Esophagus squamous epithelium (tissue), 5 donors: ENCODE measurements around the gene CD300LF. TPM values are rescaled to one million over a fixed set of nuclear protein-coding genes. Genes with fewer than 3 reads are reported as not detected.

ENCODE experiments used
- DNase-seq: peaks from one replicate; lab custom pipeline; 2025; lab: John Stamatoyannopoulos, UW
- H3K27ac ChIP-seq, 4 donors: fragments of 200-600 bp; sonication (generic); one replicate each; pipeline ENCODE4 v1.5.1; 2016 to 2019; ENCODE audit warnings: mild to moderate bottlenecking in 1 of 4
- H3K27me3 ChIP-seq, 4 donors: fragments of 200-600 bp; sonication (generic); 1 replicate in 3 of 4; 2 replicates in 1 of 4; pipeline versions ENCODE4 v1.5.1 to v1.6.0; 2017 to 2021; ENCODE audit warnings: antibody characterized with exemption in 1 of 4
- H3K36me3 ChIP-seq, 3 donors: fragments of 200-600 bp; sonication (generic); one replicate each; pipeline ENCODE4 v1.5.1; 2016 to 2019
- H3K4me1 ChIP-seq, 3 donors: fragments of 200-600 bp; sonication (generic); one replicate each; pipeline ENCODE4 v1.5.1; 2017 to 2019
- H3K4me3 ChIP-seq, 4 donors: fragments of 200-600 bp; sonication (generic); 1 replicate in 3 of 4; 2 replicates in 1 of 4; pipeline ENCODE4 v1.5.1; 2016 to 2019; ENCODE audit warnings: mild to moderate bottlenecking in 2 of 4, moderate library complexity in 1 of 4
- H3K9me3 ChIP-seq, 3 donors: fragments of 200-600 bp; sonication (generic); one replicate each; pipeline ENCODE4 v1.5.1; 2016 to 2019
- POLR2A ChIP-seq, 4 donors: fragments of 450-650 bp; IDR thresholded peaks; one replicate each; pipeline ENCODE4 v1.6.1; 2017; ENCODE audit warnings: antibody characterized with exemption in 4 of 4, mild to moderate bottlenecking in 4 of 4, moderate library complexity in 3 of 4
- WGBS, 2 donors: methylation state at CpG; one replicate each; pipeline ENCODE4 v1.1.5; 2018; 5-methylcytosine and 5-hydroxymethylcytosine counted together
- intact Hi-C: fragments of 100-400 bp; cut with DNase I; formaldehyde crosslinking; loops from one replicate; pipeline ENCODE4 v1.15.0; 2022
- total RNA-seq, 4 donors: library from RNA; depleted of rRNA; stranded (reverse); fragments of >200 nt; gene quantifications; one replicate each; pipeline ENCODE4 v1.1.0, GENCODE V29; 2016
- TF ChIP-seq, protein P1 (sequence below), 6 experiments: fragments of 450-650 bp in 4 of 6; fragments of 200-600 bp in 2 of 6; sonication (generic) in 2 of 6; IDR thresholded peaks; one replicate each; pipeline ENCODE4 v1.5.1; 2016 to 2019; ENCODE audit warnings: antibody characterized with exemption in 6 of 6, mild to moderate bottlenecking in 4 of 6, moderate library complexity in 4 of 6
- donor health status: DM: yes; HTN: yes; CAD: no.

Gene CD300LF
- total RNA-seq, 4 donors from 2014 or later: 0.48 to 1.3 (median 0.89) TPM

DNA sequence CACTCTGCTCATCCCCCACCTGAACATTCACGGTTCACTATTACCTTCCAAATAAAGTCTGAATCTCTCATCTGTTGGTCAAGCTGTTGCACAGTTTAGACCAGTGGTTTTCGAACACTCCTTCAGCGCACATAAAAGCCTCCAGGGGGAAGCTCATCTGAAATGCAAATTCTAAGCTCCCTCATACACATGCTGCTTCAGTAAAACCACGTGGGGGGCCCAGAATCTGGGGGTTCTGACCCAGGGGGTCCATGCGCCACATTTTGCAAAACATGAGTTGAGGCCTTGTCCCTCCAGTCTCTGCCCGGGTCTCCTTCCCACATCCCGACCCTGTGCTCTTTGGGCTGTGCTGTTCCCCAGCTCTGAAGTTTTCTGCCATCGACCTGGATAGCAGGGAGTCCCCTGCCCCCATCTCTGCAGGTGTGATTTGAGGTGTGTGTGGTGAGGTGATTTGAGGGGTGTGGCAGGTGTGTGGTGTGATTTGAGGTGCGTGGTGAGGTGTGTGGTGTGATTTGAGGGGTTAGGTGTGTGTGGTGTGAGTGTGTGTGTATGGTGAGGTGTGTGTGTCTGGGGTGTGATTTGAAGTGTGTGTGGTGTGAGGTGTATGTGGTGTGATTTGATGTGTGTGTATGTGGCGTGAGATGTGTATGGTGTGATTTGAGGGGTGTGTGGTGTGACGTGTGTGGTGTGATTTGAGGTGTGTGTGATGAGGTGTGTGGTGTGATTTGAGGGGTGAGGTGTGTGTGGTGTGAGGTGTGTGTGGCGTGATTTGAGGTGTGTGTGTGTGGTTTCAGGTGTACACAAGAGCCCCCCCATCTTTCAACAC, 19.5 kb upstream of the CD300LF start:
- no peaks in the 10 kb centered on the region for H3K36me3 ChIP-seq
- peaks cover 6 to 13% (median 12%) of the 10 kb centered on the region in 3 donors for H3K4me1 ChIP-seq
- no peak overlapping the region for H3K4me3 ChIP-seq
- WGBS, 2 donors: 68 to 75% methylated on average over 10 to 12 of the region's 12 CpGs
- TF ChIP-seq POLR2A (IDR thresholded peaks at IDR 0.05): no peak
- TF ChIP-seq, protein P1, sequence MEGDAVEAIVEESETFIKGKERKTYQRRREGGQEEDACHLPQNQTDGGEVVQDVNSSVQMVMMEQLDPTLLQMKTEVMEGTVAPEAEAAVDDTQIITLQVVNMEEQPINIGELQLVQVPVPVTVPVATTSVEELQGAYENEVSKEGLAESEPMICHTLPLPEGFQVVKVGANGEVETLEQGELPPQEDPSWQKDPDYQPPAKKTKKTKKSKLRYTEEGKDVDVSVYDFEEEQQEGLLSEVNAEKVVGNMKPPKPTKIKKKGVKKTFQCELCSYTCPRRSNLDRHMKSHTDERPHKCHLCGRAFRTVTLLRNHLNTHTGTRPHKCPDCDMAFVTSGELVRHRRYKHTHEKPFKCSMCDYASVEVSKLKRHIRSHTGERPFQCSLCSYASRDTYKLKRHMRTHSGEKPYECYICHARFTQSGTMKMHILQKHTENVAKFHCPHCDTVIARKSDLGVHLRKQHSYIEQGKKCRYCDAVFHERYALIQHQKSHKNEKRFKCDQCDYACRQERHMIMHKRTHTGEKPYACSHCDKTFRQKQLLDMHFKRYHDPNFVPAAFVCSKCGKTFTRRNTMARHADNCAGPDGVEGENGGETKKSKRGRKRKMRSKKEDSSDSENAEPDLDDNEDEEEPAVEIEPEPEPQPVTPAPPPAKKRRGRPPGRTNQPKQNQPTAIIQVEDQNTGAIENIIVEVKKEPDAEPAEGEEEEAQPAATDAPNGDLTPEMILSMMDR (IDR thresholded peaks at IDR 0.05): no peak
- no peak for DNase-seq
- peaks cover 0 to 48% (median 2%) of the 10 kb centered on the region in 4 donors for H3K27me3 ChIP-seq
- H3K27ac ChIP-seq: no peak overlapping the region
- no peaks in the 10 kb centered on the region for H3K9me3 ChIP-seq
- intact Hi-C loops: loop anchor here (5.0 kb wide), 1 partner anchor 75 kb away; no protein-coding TSS in a partner anchor

DNA sequence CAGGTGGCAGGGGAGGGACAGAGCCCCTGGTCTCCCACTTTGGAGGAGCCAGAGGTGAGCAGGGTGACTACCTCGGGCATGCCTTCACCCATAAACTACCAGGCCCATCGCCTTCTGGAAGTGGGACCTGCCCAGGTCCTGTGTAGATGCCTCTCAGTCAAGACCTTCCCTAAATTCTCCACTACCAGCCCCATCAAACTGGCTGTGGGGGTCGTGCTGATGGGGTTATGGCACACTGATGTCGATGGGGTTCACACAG, 18.6 kb upstream of the CD300LF start:
- no peaks in the 10 kb centered on the region for H3K36me3 ChIP-seq

DNA sequence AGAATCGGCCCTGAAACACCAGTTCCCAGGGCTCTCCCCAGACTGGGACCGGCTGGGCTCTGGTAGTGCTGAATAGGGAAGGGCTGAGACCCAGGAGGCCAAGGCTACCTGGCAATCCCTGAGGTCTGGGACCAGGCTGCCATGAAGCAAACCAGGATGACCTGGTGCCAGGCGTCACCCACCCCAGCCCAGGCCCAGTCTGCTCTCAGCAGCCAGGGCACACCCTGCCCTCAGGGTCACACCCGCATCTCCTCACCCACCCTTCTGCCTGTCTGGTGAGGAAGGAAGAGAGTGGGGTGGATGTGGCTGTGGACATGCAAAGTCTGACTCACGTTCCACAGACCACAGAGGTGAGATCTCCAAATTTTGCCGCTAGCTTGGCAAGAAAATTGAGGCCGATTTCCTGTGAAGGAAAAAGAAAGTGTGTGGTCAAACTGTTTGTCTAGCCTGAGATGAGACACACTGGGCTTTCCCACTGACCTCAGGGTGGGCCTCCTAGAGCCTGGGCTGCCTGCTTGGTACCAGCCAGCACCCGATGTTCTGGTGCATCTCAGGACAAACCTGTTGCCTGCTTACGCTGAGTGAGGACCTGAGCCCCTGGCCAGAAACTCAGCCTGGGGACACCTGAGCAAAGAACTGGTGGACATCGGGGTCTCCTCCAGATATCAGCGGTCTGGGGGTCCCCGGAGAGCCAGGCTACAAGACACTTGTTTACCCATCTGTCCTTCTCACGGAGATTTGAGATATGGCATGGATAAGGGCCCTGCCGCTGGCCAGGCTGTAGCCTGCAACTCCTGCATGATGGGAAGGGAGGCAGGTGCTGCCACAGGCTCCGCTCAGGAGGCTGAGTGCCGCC, 18.0 kb upstream of the CD300LF start:
- H3K36me3 ChIP-seq: no peaks in the 10 kb centered on the region
- TF ChIP-seq POLR2A (IDR thresholded peaks at IDR 0.05): no peak
- peaks cover 0 to 33% (median 0%) of the 10 kb centered on the region in 4 donors for H3K27me3 ChIP-seq
- peaks cover 0 to 3% (median 0%) of the 10 kb centered on the region in 3 donors for H3K4me1 ChIP-seq
- intact Hi-C loops: loop anchor here (5.0 kb wide), 1 partner anchor 73 kb away; no protein-coding TSS in a partner anchor
- 57 to 60% methylated on average over 7 to 8 of the region's 16 CpGs for WGBS, 2 donors
- no peak overlapping the region for H3K4me3 ChIP-seq
- no peak for DNase-seq
- no peaks in the 10 kb centered on the region for H3K9me3 ChIP-seq
- peak overlapping the region in 1 of 4 donors; percentile 5 for H3K27ac ChIP-seq

More for the DNA sequence above, 18.6 kb upstream of the CD300LF start:
- no peak for DNase-seq
- Histone ChIP-seq H3K4me3 (no peak overlapping the region), H3K27me3 (peaks cover 0 to 38% (median 0%) of the 10 kb centered on the region in 4 donors), H3K27ac (no peak overlapping the region), H3K9me3 (no peaks in the 10 kb centered on the region), H3K4me1 (peaks cover 0 to 4% (median 3%) of the 10 kb centered on the region in 3 donors)
- WGBS, 2 donors: 51 to 71% methylated on average over 1 to 2 of the region's 4 CpGs
- intact Hi-C loops: loop anchor here (5.0 kb wide), 1 partner anchor 74 kb away; no protein-coding TSS in a partner anchor
- TF ChIP-seq, protein P1 (IDR thresholded peaks at IDR 0.05): no peak

DNA sequence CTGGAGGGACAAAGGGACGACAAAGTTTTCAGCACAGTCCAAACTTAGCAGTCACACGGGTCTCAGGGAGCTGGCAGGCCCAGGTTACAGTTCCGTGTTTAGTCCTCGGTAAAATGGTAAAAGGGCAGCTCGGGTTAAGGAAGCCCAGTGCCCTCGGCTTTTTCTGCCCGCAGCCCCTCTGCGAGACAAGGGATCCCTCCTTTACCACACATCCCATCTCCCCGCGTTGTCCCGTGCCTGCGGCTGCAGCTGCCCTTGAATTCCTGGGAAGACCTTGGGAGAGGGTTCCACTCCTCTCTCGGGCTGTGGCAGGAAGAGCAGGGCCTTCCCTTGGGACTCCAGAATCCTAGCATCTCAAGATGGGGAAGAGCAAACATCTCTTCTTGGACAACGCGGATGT, 17.1 kb upstream of the CD300LF start:
- Histone ChIP-seq H3K27ac (no peak overlapping the region), H3K4me1 (peaks cover 0 to 3% (median 0%) of the 10 kb centered on the region in 3 donors), H3K27me3 (peaks cover 0 to 24% (median 0%) of the 10 kb centered on the region in 4 donors), H3K36me3 (no peaks in the 10 kb centered on the region), H3K4me3 (no peak overlapping the region), H3K9me3 (no peaks in the 10 kb centered on the region)
- 70 to 82% methylated on average over 2 to 13 of the region's 15 CpGs for WGBS, 2 donors
- TF ChIP-seq, protein P1 (IDR thresholded peaks at IDR 0.05): no peak
- no peak for TF ChIP-seq POLR2A (IDR thresholded peaks at IDR 0.05)
- intact Hi-C loops: loop anchor here (5.0 kb wide), 1 partner anchor 73 kb away; no protein-coding TSS in a partner anchor
- DNase-seq: no peak

DNA sequence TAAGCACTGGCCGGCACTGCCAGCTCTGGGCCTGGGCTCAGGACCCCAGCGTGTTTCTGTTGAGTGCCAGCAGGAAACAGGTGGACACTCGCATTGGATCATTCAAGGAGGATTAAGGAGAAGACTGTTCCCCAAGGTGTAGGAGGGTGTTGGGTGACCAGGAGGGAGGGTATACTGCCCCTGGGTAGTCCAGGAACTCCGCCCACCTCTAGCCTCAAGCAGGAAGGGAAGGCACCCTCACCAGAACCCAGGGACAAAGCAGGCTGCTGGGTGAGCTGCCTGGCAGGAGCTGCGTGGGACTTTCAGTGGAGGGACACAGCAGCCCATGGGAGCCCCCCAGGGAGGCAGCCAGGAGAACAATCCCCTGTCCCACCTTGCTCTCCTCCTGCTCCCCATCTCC, 16.6 kb upstream of the CD300LF start:
- 80% methylated on average over 1 of the region's 5 CpGs; no CpG with 5 or more reads in 1 of the 2 donors for WGBS, 2 donors
- H3K4me1 ChIP-seq: peaks cover 0 to 3% (median 0%) of the 10 kb centered on the region in 3 donors
- no peak overlapping the region for H3K27ac ChIP-seq
- peaks cover 0 to 21% (median 0%) of the 10 kb centered on the region in 4 donors for H3K27me3 ChIP-seq
- H3K4me3 ChIP-seq: no peak overlapping the region
- TF ChIP-seq, protein P1 (IDR thresholded peaks at IDR 0.05): no peak
- no peak for TF ChIP-seq POLR2A (IDR thresholded peaks at IDR 0.05)
- no peaks in the 10 kb centered on the region for H3K9me3 ChIP-seq
- no peaks in the 10 kb centered on the region for H3K36me3 ChIP-seq
- intact Hi-C loops: no loop called here
- DNase-seq: no peak
